ENCODE data around the gene C10orf62. TPM values are rescaled to one million over a fixed set of nuclear protein-coding genes. Genes with fewer than 3 reads are reported as not detected.
A peak's percentile ranks its signal among the peaks of the same experiment; 100 is the strongest.

Gene C10orf62
- total RNA-seq, 4 donors from 2014 or later: not detected

GRCh38 chr10:97640174-97640867 lies 50.8 kb downstream of the C10orf62 start, which contains the start of gene PI4K2A:
Gene PI4K2A, plus strand, starts transcription at chr10:97640671. Its CDS starts 72 bp downstream, at chr10:97640743.
- Histone ChIP-seq H3K27ac (peak within 1 kb of the TSS; percentile 90 to 95 (median 92)), H3K4me1 (peaks cover 5 to 34% (median 18%) of the 10 kb centered on the region in 3 donors), H3K27me3 (no peaks in the 10 kb centered on the region), H3K4me3 (peak within 1 kb of the TSS; percentile 63 to 94 (median 84)), H3K9me3 (no peaks in the 10 kb centered on the region), H3K36me3 (peaks cover 0 to 24% (median 0%) of the 10 kb centered on the region in 3 donors)
- peak in 1 of 6 experiments; percentile 16 for TF ChIP-seq CTCF (IDR thresholded peaks at IDR 0.05)
- peak in 3 of 4 donors; percentile 79 to 96 (median 92) for TF ChIP-seq POLR2A (IDR thresholded peaks at IDR 0.05)
- peak; percentile 93 for DNase-seq
- WGBS, 2 donors: 3 to 5% methylated on average over 16 to 20 of the region's 54 CpGs
- intact Hi-C loops (cut with DNase I): no loop called here

Other genes starting within 250 kb of the C10orf62 start
- gene RRP12, start 188.4 kb upstream of the C10orf62 start, total RNA-seq: 10 to 100 TPM; 14.9 to 33.4 (median 23.9) TPM
- 100 to 1,000 TPM; 310 to 700 (median 514) TPM for gene PGAM1, start 163.5 kb upstream of the C10orf62 start, total RNA-seq
- 10 to 100 TPM; 12.4 to 44.8 (median 24.7) TPM for gene EXOSC1, start 143.7 kb upstream of the C10orf62 start, total RNA-seq
- gene ZDHHC16, start 143.5 kb upstream of the C10orf62 start, total RNA-seq: 10 to 100 TPM; 17.0 to 36.9 (median 28.2) TPM
- 10 to 100 TPM; 57.7 to 93.3 (median 65.1) TPM for gene MMS19, start 91.3 kb upstream of the C10orf62 start, total RNA-seq
- 1 to 10 TPM; 4.3 to 8.5 (median 5.8) TPM for gene UBTD1, start 90.8 kb upstream of the C10orf62 start, total RNA-seq
- gene ANKRD2, start 16.9 kb upstream of the C10orf62 start, total RNA-seq: under 1 TPM in 1 of 4 donors, not detected in 3; 0.79 TPM
- 1 to 10 TPM in 3 of 4 donors, under 1 TPM in 1; 0.62 to 1.1 (median 1.1) TPM for gene HOGA1, start 5.3 kb upstream of the C10orf62 start, total RNA-seq
- gene MORN4, start 43.8 kb downstream of the C10orf62 start, total RNA-seq: 1 to 10 TPM in 2 of 4 donors, under 1 TPM in 2; 0.34 to 3.6 (median 1.2) TPM
- gene PI4K2A, start 51.0 kb downstream of the C10orf62 start, total RNA-seq: 10 to 100 TPM; 14.0 to 29.3 (median 19.6) TPM
- gene AVPI1, start 97.5 kb downstream of the C10orf62 start, total RNA-seq: 10 to 100 TPM in 3 of 4 donors, 1 to 10 TPM in 1; 7.7 to 21.7 (median 15.4) TPM
- gene MARVELD1, start 124.0 kb downstream of the C10orf62 start, total RNA-seq: 10 to 100 TPM in 2 of 4 donors, 1 to 10 TPM in 2; 4.0 to 20.5 (median 12.3) TPM
- 10 to 100 TPM; 10.1 to 16.0 (median 13.4) TPM for gene ZFYVE27, start 147.4 kb downstream of the C10orf62 start, total RNA-seq
- 1 to 10 TPM in 1 of 4 donors, under 1 TPM in 2, not detected in 1; 0.44 to 2.7 (median 0.70) TPM for gene SFRP5, start 182.3 kb downstream of the C10orf62 start, total RNA-seq